HepG2 (cell line): Measurements from ENCODE around the gene STUB1. TPM values are rescaled to one million over a fixed set of nuclear protein-coding genes. Genes with fewer than 3 reads are reported as not detected.

ENCODE experiments used
- AFF4 ChIP-seq: sonication (generic); formaldehyde crosslinking; IDR thresholded peaks from 2 replicates; pipeline ENCODE4 v1.4.0; 2020; ENCODE audit warnings: missing genetic modification reagents
- ATRX ChIP-seq: sonication (generic); formaldehyde crosslinking; IDR thresholded peaks from 2 replicates; pipeline ENCODE4 v1.4.0; 2020; ENCODE audit warnings: missing genetic modification reagents, borderline replicate concordance
- CAMTA2 ChIP-seq: sonication (generic); formaldehyde crosslinking; IDR thresholded peaks from 2 replicates; pipeline ENCODE4 v1.4.0; 2020; ENCODE audit warnings: mild to moderate bottlenecking, missing genetic modification reagents, borderline replicate concordance
- E2F2 ChIP-seq: sonication (generic); formaldehyde crosslinking; IDR thresholded peaks from 2 replicates; pipeline ENCODE4 v1.4.0; 2020; ENCODE audit warnings: missing genetic modification reagents, borderline replicate concordance
- FOXO1 ChIP-seq: sonication (generic); formaldehyde crosslinking; IDR thresholded peaks from 2 replicates; pipeline ENCODE4 v1.4.0; 2020; ENCODE audit warnings: missing genetic modification reagents
- HDAC1 ChIP-seq: sonication (generic); formaldehyde crosslinking; IDR thresholded peaks from 2 replicates; pipeline ENCODE4 v1.5.1; 2020; ENCODE audit warnings: mild to moderate bottlenecking, missing genetic modification reagents
- JUNB ChIP-seq: sonication (generic); formaldehyde crosslinking; IDR thresholded peaks from 2 replicates; pipeline ENCODE4 v1.8.0; 2022; ENCODE audit warnings: missing genetic modification reagents, mild to moderate bottlenecking, borderline replicate concordance
- MAX ChIP-seq: IDR thresholded peaks from 2 replicates; pipeline ENCODE4 v1.6.1; 2012; ENCODE audit warnings: inconsistent platforms
- MNT ChIP-seq: fragments of 450-650 bp; IDR thresholded peaks from 2 replicates; pipeline ENCODE4 v1.6.1; 2016
- MZF1 ChIP-seq: sonication (generic); formaldehyde crosslinking; IDR thresholded peaks from 2 replicates; pipeline ENCODE4 v1.8.1; 2023; ENCODE audit warnings: mild to moderate bottlenecking, missing genetic modification reagents, borderline replicate concordance
- THAP9 ChIP-seq: sonication (generic); formaldehyde crosslinking; IDR thresholded peaks from 2 replicates; pipeline ENCODE4; 2020; ENCODE audit warnings: missing genetic modification reagents, mild to moderate bottlenecking, borderline replicate concordance
- ZFP37 ChIP-seq: sonication (generic); formaldehyde crosslinking; IDR thresholded peaks from 2 replicates; pipeline ENCODE4 v1.4.0; 2020; ENCODE audit warnings: missing genetic modification reagents, borderline replicate concordance
- ZNF18 ChIP-seq: sonication (generic); formaldehyde crosslinking; IDR thresholded peaks from 2 replicates; pipeline ENCODE4 v1.8.0; 2022; ENCODE audit warnings: mild to moderate bottlenecking, missing genetic modification reagents; ENCODE audit not compliant: insufficient replicate concordance
- polyA plus RNA-seq, 8 experiments: library from polyadenylated mRNA; depleted of rRNA in 3 of 8; stranded (reverse) in 7 of 8; unstranded in 1 of 8; fragments of >200 nt; fragmentation: Illumina TruSeq in 4 of 8; extraction: Trizol in 4 of 8; gene quantifications; 2 replicates each; pipeline versions ENCODE4 v1.2.1 to v1.2.3, GENCODE V29; 2011 to 2016; ENCODE audit warnings: low read depth in 4 of 8, missing spikeins in 1 of 8, mixed read lengths in 1 of 8; ENCODE audit not compliant: insufficient read depth in 1 of 8
- total RNA-seq, 5 experiments: library from RNA; depleted of rRNA; stranded (reverse); fragments of >200 nt; fragmentation: Illumina TruSeq; extraction: Trizol; gene quantifications; 2 replicates each; pipeline ENCODE4 v1.2.3, GENCODE V29; 2016; ENCODE audit warnings: low read depth in 1 of 5
- TF ChIP-seq, protein P1 (sequence below): IDR thresholded peaks from 2 replicates; pipeline ENCODE4 v1.6.1; 2016; ENCODE audit warnings: missing compliant biosample characterization, missing genetic modification reagents, borderline replicate concordance

The STUB1 gene
- total and polyA plus RNA-seq, 2 of the 13 experiments (the other 11 are each of a cell fraction or from before 2014, with no cell fraction given) = 52.9 to 78.2 TPM

DNA sequence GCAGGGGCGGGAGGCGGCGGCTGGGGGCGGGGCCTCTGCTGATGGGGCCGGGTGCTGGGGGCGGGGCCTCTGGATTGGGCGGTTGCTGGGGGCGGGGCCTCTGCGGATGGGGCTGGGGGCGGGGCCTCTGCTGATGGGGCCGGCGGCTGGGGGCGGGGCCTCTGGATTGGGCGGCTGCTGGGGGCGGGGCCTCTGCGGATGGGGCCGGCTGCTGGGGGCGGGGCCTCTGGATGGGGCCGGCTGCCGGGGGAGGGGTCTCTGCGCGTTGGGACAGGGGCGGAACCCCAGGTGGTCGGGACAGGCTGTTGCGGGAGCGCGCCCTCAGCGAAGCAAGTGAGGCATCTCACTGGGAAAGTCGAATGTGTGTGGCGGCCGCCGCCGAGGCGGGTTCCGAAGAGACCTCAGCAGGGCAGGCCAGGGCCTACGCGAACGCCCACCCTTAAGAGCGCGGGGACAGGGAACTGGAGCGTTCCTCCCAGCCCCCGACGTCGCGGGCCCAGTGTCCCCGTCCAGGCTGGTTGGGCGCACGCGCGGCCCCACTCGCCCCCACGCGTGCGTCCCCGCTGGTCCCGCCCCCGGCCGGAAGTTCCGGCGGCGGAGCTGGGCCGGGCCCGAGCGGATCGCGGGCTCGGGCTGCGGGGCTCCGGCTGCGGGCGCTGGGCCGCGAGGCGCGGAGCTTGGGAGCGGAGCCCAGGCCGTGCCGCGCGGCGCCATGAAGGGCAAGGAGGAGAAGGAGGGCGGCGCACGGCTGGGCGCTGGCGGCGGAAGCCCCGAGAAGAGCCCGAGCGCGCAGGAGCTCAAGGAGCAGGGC lies at the start of gene STUB1 (continued):
- TF ChIP-seq MNT (peak; percentile 17; the same call in 1 of the 2 replicates), HDAC1 (CRISPR knock-in tag) (no peak), FOXO1 (CRISPR knock-in tag) (no peak), MAX (peak; percentile 80), ZNF18 (CRISPR knock-in tag) (no peak), THAP9 (no peak), MZF1 (CRISPR knock-in tag) (no peak), CAMTA2 (CRISPR knock-in tag) (no peak), ATRX (no peak), E2F2 (no peak), JUNB (CRISPR knock-in tag) (no peak), ZFP37 (no peak), AFF4 (CRISPR knock-in tag) (no peak)
- TF ChIP-seq, protein P1, sequence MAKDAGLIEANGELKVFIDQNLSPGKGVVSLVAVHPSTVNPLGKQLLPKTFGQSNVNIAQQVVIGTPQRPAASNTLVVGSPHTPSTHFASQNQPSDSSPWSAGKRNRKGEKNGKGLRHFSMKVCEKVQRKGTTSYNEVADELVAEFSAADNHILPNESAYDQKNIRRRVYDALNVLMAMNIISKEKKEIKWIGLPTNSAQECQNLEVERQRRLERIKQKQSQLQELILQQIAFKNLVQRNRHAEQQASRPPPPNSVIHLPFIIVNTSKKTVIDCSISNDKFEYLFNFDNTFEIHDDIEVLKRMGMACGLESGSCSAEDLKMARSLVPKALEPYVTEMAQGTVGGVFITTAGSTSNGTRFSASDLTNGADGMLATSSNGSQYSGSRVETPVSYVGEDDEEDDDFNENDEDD (CRISPR knock-in tag) = 0 out of 2 replicates have a peak, but pooled peaks have one; percentile 22
